ENCODE measurements around the gene RNF213.

Gene RNF213

DNA sequence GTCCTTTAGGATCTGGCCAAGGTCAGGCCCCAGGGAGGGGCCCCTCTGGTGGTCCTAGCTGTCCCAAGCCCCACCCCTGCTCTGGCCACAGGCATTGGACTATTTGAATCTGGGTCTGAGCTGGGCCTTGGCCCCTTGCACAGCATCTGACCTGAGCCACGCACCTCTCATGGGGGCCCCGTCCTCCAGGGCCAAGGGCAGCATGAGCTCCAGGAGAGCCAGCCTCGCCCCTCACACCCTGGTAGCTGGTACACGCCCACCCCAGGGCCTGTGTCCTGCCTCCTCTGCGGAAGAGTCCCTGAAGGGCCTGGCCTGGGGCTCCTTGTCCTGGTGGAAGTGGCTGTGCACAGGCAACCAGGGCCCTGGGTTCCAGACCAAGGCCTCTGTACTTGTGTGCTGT lies 178.2 kb downstream of the RNF213 start:
- Histone ChIP-seq H3K79me2 (ENCODE audit: insufficient read depth, low read length) (no peaks in the 10 kb centered on the region), H3K4me3 (ENCODE audit: insufficient read depth, low read length, poor library complexity, severe bottlenecking) (no peak overlapping the region), H4K20me1 (ENCODE audit: low read depth, low read length) (no peaks in the 10 kb centered on the region), H3K36me3 (ENCODE audit: low read length) (no peaks in the 10 kb centered on the region), H3K27ac (ENCODE audit: low read depth, low read length) (no peak overlapping the region), H2AFZ (ENCODE audit: low read depth, low read length, severe bottlenecking) (no peak overlapping the region), H3K9me2 (replicated peaks; ENCODE audit: insufficient read depth, low read length) (no peaks in the 10 kb centered on the region), H3F3A (ENCODE audit: insufficient read depth) (no peaks in the 10 kb centered on the region), H3K27me3 (ENCODE audit: low read length) (no peaks in the 10 kb centered on the region), H3K4me2 (ENCODE audit: low read depth, low read length, poor library complexity, severe bottlenecking) (no peak overlapping the region), H3K9ac (ENCODE audit: low read length) (no peak overlapping the region), H3K9me3 (ENCODE audit: insufficient read depth, low read length) (no peaks in the 10 kb centered on the region)
- no peak for TF ChIP-seq EZH2phosphoT487 (conservative IDR thresholded peaks at IDR 0.05; ENCODE audit: low read length)
- TF ChIP-seq, protein P1, sequence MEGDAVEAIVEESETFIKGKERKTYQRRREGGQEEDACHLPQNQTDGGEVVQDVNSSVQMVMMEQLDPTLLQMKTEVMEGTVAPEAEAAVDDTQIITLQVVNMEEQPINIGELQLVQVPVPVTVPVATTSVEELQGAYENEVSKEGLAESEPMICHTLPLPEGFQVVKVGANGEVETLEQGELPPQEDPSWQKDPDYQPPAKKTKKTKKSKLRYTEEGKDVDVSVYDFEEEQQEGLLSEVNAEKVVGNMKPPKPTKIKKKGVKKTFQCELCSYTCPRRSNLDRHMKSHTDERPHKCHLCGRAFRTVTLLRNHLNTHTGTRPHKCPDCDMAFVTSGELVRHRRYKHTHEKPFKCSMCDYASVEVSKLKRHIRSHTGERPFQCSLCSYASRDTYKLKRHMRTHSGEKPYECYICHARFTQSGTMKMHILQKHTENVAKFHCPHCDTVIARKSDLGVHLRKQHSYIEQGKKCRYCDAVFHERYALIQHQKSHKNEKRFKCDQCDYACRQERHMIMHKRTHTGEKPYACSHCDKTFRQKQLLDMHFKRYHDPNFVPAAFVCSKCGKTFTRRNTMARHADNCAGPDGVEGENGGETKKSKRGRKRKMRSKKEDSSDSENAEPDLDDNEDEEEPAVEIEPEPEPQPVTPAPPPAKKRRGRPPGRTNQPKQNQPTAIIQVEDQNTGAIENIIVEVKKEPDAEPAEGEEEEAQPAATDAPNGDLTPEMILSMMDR (IDR thresholded peaks at IDR 0.05; ENCODE audit: insufficient read depth, low read length, poor library complexity, severe bottlenecking): no peak

DNA sequence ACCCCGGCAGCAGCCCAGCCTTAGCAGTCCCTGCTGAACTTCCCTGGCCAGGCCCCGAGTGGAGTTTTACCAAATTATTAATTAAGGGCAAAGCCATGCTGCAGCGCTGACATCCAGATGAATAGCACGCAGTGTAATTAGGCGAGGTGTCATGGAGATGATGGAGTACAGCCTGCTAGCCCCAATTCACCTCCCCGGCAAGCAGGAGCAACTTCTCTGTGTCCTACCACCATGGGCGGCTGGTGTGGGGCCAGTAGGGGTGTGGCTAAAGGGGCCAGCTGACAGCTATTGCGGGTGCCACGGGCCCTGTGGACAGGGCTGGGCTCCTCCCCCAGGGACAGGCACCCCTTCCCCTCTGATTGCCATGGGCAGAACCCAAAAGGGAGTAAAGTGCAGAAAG lies 178.8 kb downstream of the RNF213 start:
- no peaks in the 10 kb centered on the region for H3K27me3 ChIP-seq (ENCODE audit: low read length)
- no peaks in the 10 kb centered on the region for H3K9me3 ChIP-seq (ENCODE audit: insufficient read depth, low read length)
- H3K4me3 ChIP-seq (ENCODE audit: insufficient read depth, low read length, poor library complexity, severe bottlenecking): no peak overlapping the region
- H3K9ac ChIP-seq (ENCODE audit: low read length): no peak overlapping the region
- no peaks in the 10 kb centered on the region for H3F3A ChIP-seq (ENCODE audit: insufficient read depth)
- no peaks in the 10 kb centered on the region for H4K20me1 ChIP-seq (ENCODE audit: low read depth, low read length)
- no peaks in the 10 kb centered on the region for H3K79me2 ChIP-seq (ENCODE audit: insufficient read depth, low read length)
- no peak for TF ChIP-seq EZH2phosphoT487 (conservative IDR thresholded peaks at IDR 0.05; ENCODE audit: low read length)
- no peaks in the 10 kb centered on the region for H3K9me2 ChIP-seq (replicated peaks; ENCODE audit: insufficient read depth, low read length)
- no peaks in the 10 kb centered on the region for H3K36me3 ChIP-seq (ENCODE audit: low read length)
- no peak overlapping the region for H2AFZ ChIP-seq (ENCODE audit: low read depth, low read length, severe bottlenecking)
- no peak overlapping the region for H3K27ac ChIP-seq (ENCODE audit: low read depth, low read length)
- H3K4me2 ChIP-seq (ENCODE audit: low read depth, low read length, poor library complexity, severe bottlenecking): no peak overlapping the region

DNA sequence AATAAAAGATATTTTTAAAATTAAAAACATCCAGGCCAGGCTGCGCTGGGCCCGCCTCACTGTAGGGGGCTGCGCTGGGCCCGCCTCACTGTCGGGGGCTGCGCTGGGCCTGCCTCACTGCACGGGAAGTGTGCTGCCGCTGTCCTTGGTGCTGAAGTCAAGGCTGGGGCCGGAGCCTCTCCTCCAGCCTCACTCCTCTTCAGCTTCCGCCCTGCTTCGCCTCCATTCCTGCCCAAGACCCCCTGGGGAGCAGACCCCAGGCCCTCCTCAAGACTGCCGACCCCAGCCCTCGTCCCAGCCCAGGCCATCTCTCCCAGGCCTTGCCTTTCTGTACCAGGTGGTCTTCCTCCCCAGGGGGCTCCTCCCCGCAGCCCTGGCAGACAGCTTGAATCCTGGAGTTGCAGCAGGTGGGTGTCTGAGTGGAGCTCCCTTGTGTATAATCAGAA lies 180.5 kb downstream of the RNF213 start:
- no peaks in the 10 kb centered on the region for H3K9me3 ChIP-seq (ENCODE audit: insufficient read depth, low read length)
- no peak overlapping the region for H2AFZ ChIP-seq (ENCODE audit: low read depth, low read length, severe bottlenecking)
- no peaks in the 10 kb centered on the region for H3K36me3 ChIP-seq (ENCODE audit: low read length)
- H3K27me3 ChIP-seq (ENCODE audit: low read length): no peaks in the 10 kb centered on the region
- no peaks in the 10 kb centered on the region for H4K20me1 ChIP-seq (ENCODE audit: low read depth, low read length)
- no peak overlapping the region for H3K9ac ChIP-seq (ENCODE audit: low read length)
- no peaks in the 10 kb centered on the region for H3K9me2 ChIP-seq (replicated peaks; ENCODE audit: insufficient read depth, low read length)
- no peaks in the 10 kb centered on the region for H3F3A ChIP-seq (ENCODE audit: insufficient read depth)
- no peak overlapping the region for H3K4me2 ChIP-seq (ENCODE audit: low read depth, low read length, poor library complexity, severe bottlenecking)
- TF ChIP-seq, protein P1 (IDR thresholded peaks at IDR 0.05; ENCODE audit: insufficient read depth, low read length, poor library complexity, severe bottlenecking): no peak
- no peak for TF ChIP-seq EZH2phosphoT487 (conservative IDR thresholded peaks at IDR 0.05; ENCODE audit: low read length)
- H3K27ac ChIP-seq (ENCODE audit: low read depth, low read length): no peak overlapping the region
- H3K4me3 ChIP-seq (ENCODE audit: insufficient read depth, low read length, poor library complexity, severe bottlenecking): no peak overlapping the region
- H3K79me2 ChIP-seq (ENCODE audit: insufficient read depth, low read length): no peaks in the 10 kb centered on the region

DNA sequence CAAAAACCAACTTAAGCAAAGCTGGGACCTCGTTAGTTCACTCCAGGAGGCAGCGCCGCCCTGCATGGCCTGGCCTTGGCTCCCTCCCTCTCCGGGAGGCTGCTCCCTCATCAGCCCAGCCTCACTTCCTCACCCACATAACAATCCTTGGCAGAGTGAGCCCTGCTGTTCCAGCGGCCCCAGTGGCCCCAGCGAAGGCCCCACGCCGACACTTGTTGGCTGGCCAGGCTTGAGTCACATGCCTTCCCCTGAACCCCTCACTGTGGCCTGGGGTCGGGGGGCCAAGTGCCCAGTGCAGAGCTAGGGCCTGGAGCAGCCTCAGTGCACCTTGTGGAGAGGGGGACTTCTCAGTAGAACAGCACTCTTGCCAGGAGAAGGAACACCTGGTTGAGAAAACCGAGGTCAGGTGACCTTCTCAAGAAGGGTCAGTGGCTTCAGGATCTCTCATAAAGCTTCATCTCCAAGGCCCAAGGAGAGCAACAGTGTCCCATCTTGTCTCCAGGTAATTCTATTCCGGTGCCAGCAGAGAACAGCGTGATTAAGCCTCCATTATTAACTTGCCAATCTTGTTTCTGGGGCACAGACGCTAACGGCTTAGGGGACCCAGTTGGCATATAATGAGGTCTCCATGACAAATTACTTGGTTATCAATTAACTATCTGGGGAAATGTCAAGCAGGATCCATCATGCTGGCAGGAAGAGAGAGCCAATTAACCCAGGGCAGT lies 181.1 kb downstream of the RNF213 start:
- Histone ChIP-seq H3K36me3 (ENCODE audit: low read length) (no peaks in the 10 kb centered on the region), H4K20me1 (ENCODE audit: low read depth, low read length) (no peaks in the 10 kb centered on the region), H2AFZ (ENCODE audit: low read depth, low read length, severe bottlenecking) (no peak overlapping the region), H3K79me2 (ENCODE audit: insufficient read depth, low read length) (no peaks in the 10 kb centered on the region), H3K9me3 (ENCODE audit: insufficient read depth, low read length) (no peaks in the 10 kb centered on the region), H3K9me2 (replicated peaks; ENCODE audit: insufficient read depth, low read length) (no peaks in the 10 kb centered on the region), H3K27me3 (ENCODE audit: low read length) (no peaks in the 10 kb centered on the region), H3F3A (ENCODE audit: insufficient read depth) (no peaks in the 10 kb centered on the region), H3K9ac (ENCODE audit: low read length) (no peak overlapping the region), H3K4me2 (ENCODE audit: low read depth, low read length, poor library complexity, severe bottlenecking) (no peak overlapping the region), H3K4me3 (ENCODE audit: insufficient read depth, low read length, poor library complexity, severe bottlenecking) (no peak overlapping the region), H3K27ac (ENCODE audit: low read depth, low read length) (no peak overlapping the region)
- TF ChIP-seq, protein P1 (IDR thresholded peaks at IDR 0.05; ENCODE audit: insufficient read depth, low read length, poor library complexity, severe bottlenecking): no peak
- TF ChIP-seq EZH2phosphoT487 (conservative IDR thresholded peaks at IDR 0.05; ENCODE audit: low read length): no peak

Data from SU-DHL-6 (cell line).